HEK293 (cell line): ENCODE data around the gene ZBTB39.

Experiments
- CTCF ChIA-PET: fragments of 350-600 bp; formaldehyde crosslinking; extraction: SDS; loops from one replicate; lab custom pipeline; 2021; ENCODE audit warnings: antibody characterized with exemption; lab: Yijun Ruan, JAX
- POLR2A ChIA-PET: fragments of 300-600 bp; formaldehyde crosslinking; extraction: SDS; loops from one replicate; lab custom pipeline; 2020; ENCODE audit warnings: antibody characterized with exemption, inconsistent platforms; lab: Yijun Ruan, JAX
- H3K27ac ChIP-seq: fragments of 200-500 bp; sonication (Bioruptor generic); 2 replicates; pipeline ENCODE4 v1.5.1; 2014; ENCODE audit warnings: low read depth, low read length, control low read depth, inconsistent platforms; ENCODE audit errors: extremely low read depth
- H3K36me3 ChIP-seq, 2 experiments: fragments of 200-500 bp in 1 of 2; sonication (Bioruptor generic) in 1 of 2; 1 replicate in 1 of 2; 2 replicates in 1 of 2; pipeline ENCODE4 v1.5.1; 2014 to 2017; ENCODE audit warnings: inconsistent platforms in 2 of 2, low read length in 2 of 2; ENCODE audit not compliant: control insufficient read depth in 2 of 2, insufficient read depth in 1 of 2
- H3K4me1 ChIP-seq: fragments of 200-500 bp; sonication (Bioruptor generic); 2 replicates; pipeline ENCODE4 v1.5.1; 2014; ENCODE audit warnings: mild to moderate bottlenecking, low read length, inconsistent platforms; ENCODE audit not compliant: control insufficient read depth, insufficient read depth
- H3K4me3 ChIP-seq: 2 replicates; pipeline ENCODE4 v1.5.1; 2011; ENCODE audit warnings: low read depth, mild to moderate bottlenecking, control low read depth, low read length, moderate library complexity
- H3K9me3 ChIP-seq: fragments of 200-500 bp; sonication (Bioruptor generic); 2 replicates; pipeline ENCODE4 v1.5.1; 2014; ENCODE audit warnings: low read depth, low read length, inconsistent platforms; ENCODE audit not compliant: control insufficient read depth, insufficient read depth
- CTCF ChIP-seq: fragments of 450-650 bp; formaldehyde crosslinking; IDR thresholded peaks from 2 replicates; pipeline ENCODE4 v1.5.1; 2016; ENCODE audit warnings: missing biosample characterization, missing genetic modification characterization
- ELK4 ChIP-seq: IDR thresholded peaks from 2 replicates; pipeline ENCODE4 v1.6.1; 2011; ENCODE audit warnings: mild to moderate bottlenecking, low read depth, low read length, borderline replicate concordance
- GLI4 ChIP-seq: fragments of 450-650 bp; formaldehyde crosslinking; IDR thresholded peaks from 2 replicates; pipeline ENCODE4 v1.5.1; 2016; ENCODE audit warnings: missing biosample characterization, missing genetic modification characterization
- WT1 ChIP-seq: fragments of 450-650 bp; formaldehyde crosslinking; IDR thresholded peaks from 2 replicates; pipeline ENCODE4 v1.5.1; 2016; ENCODE audit warnings: missing biosample characterization, missing genetic modification characterization
- YY2 ChIP-seq: fragments of 450-650 bp; formaldehyde crosslinking; IDR thresholded peaks from 2 replicates; pipeline ENCODE4 v1.5.1; 2016; ENCODE audit warnings: missing biosample characterization, missing genetic modification characterization
- ZBTB1 ChIP-seq: fragments of 450-650 bp; formaldehyde crosslinking; IDR thresholded peaks from 2 replicates; pipeline ENCODE4 v1.5.1; 2016; ENCODE audit warnings: missing biosample characterization, missing genetic modification characterization
- ZBTB11 ChIP-seq: fragments of 450-650 bp; formaldehyde crosslinking; conservative IDR thresholded peaks from 2 replicates; pipeline ENCODE4 v1.5.1; 2016; ENCODE audit warnings: low read depth, missing biosample characterization, missing genetic modification characterization
- ZEB2 ChIP-seq: fragments of 450-650 bp; formaldehyde crosslinking; IDR thresholded peaks from 2 replicates; pipeline ENCODE4 v1.5.1; 2016; ENCODE audit warnings: missing biosample characterization, missing genetic modification characterization
- ZNF121 ChIP-seq: fragments of 450-650 bp; formaldehyde crosslinking; IDR thresholded peaks from 2 replicates; pipeline ENCODE4 v1.5.1; 2016; ENCODE audit warnings: missing biosample characterization, missing genetic modification characterization
- ZNF146 ChIP-seq: fragments of 450-650 bp; formaldehyde crosslinking; IDR thresholded peaks from 2 replicates; pipeline ENCODE4 v1.5.1; 2016; ENCODE audit warnings: missing biosample characterization, missing genetic modification characterization
- ZNF221 ChIP-seq: fragments of 450-650 bp; formaldehyde crosslinking; IDR thresholded peaks from 2 replicates; pipeline ENCODE4 v1.5.1; 2017; ENCODE audit warnings: missing biosample characterization, missing genetic modification characterization, borderline replicate concordance
- ZNF350 ChIP-seq: fragments of 450-650 bp; formaldehyde crosslinking; IDR thresholded peaks from 2 replicates; pipeline ENCODE4 v1.5.0; 2017; ENCODE audit warnings: missing biosample characterization, mild to moderate bottlenecking, missing genetic modification characterization
- ZNF37A ChIP-seq: fragments of 450-650 bp; IDR thresholded peaks from 2 replicates; pipeline ENCODE4 v1.5.1; 2018; ENCODE audit warnings: missing biosample characterization, missing genetic modification characterization
- ZNF423 ChIP-seq: fragments of 450-650 bp; formaldehyde crosslinking; IDR thresholded peaks from 2 replicates; pipeline ENCODE4 v1.5.1; 2016; ENCODE audit warnings: missing biosample characterization, missing genetic modification characterization
- ZNF501 ChIP-seq: fragments of 450-650 bp; formaldehyde crosslinking; IDR thresholded peaks from 2 replicates; pipeline ENCODE4 v1.5.1; 2016; ENCODE audit warnings: missing biosample characterization, missing genetic modification characterization
- ZNF530 ChIP-seq: fragments of 450-650 bp; formaldehyde crosslinking; IDR thresholded peaks from 2 replicates; pipeline ENCODE4 v1.5.1; 2016; ENCODE audit warnings: low read depth, missing biosample characterization, missing genetic modification characterization
- ZNF777 ChIP-seq: fragments of 450-650 bp; formaldehyde crosslinking; IDR thresholded peaks from 2 replicates; pipeline ENCODE4 v1.5.1; 2017; ENCODE audit warnings: missing biosample characterization, missing genetic modification characterization, borderline replicate concordance
- ZNF791 ChIP-seq: fragments of 450-650 bp; formaldehyde crosslinking; IDR thresholded peaks from 2 replicates; pipeline ENCODE4 v1.5.1; 2016; ENCODE audit warnings: missing biosample characterization, missing genetic modification characterization
- TF ChIP-seq, protein P1 (sequence below): fragments of 450-650 bp; formaldehyde crosslinking; IDR thresholded peaks from 2 replicates; pipeline ENCODE4 v1.5.1; 2016; ENCODE audit warnings: missing biosample characterization, missing genetic modification characterization, low read depth
- TF ChIP-seq, protein P2 (sequence below): fragments of 450-650 bp; formaldehyde crosslinking; IDR thresholded peaks from 2 replicates; pipeline ENCODE4 v1.5.1; 2017; ENCODE audit warnings: missing biosample characterization, missing genetic modification characterization

The ZBTB39 gene

DNA sequence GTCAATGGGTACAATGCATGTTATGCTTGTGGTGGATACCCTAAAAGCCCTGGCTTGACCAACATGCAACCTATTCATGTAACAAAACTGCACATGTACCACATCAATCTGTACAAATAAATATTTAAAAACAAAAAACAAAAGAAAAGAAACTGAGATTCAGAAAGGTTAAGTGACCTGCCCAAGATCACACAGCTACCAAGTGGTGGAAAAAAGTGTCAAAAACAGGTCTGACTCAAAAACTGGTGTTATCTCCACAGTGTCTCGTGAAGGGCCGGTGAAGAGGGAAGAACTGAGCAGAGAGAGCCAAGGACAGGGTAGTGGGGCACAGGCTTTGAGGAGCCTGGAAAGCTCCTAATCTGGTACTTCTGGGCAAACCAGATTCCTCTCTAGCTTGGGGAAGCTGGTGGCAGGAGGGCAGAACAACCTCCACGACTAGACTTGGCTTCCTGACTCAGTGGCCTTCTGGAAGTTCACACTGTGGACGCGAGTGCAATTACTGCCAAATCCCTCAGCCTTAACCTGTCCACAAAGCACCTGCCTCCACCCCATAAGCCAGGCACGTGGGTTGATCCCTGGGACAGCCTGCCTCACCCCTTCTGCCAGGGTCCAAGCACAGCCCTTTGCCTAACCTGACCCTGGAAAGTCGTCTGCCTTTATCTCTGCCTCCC is 15.6 kb downstream of the ZBTB39 start:
- ChIA-PET POLR2A (no interaction called here), CTCF (interaction anchor here (1.3 kb wide), 1 partner anchor 151 kb away, joined by 8 read pairs; no protein-coding TSS in a partner anchor)
- Histone ChIP-seq H3K4me3 (no peak overlapping the region), H3K27ac (no peak overlapping the region), H3K4me1 (no peaks in the 10 kb centered on the region), H3K9me3 (no peaks in the 10 kb centered on the region), H3K36me3 (peaks cover 0 to 8% of the 10 kb centered on the region in 2 experiments; a peak in 1 of 3 replicates)
- TF ChIP-seq ZNF791 (tag by site-specific recombination) (no peak), ZNF530 (tag by site-specific recombination) (no peak), ELK4 (no peak), CTCF (tag by site-specific recombination) (no peak), ZNF350 (no peak), ZNF121 (no peak), GLI4 (tag by site-specific recombination) (no peak), ZNF221 (no peak)
- TF ChIP-seq, protein P1, sequence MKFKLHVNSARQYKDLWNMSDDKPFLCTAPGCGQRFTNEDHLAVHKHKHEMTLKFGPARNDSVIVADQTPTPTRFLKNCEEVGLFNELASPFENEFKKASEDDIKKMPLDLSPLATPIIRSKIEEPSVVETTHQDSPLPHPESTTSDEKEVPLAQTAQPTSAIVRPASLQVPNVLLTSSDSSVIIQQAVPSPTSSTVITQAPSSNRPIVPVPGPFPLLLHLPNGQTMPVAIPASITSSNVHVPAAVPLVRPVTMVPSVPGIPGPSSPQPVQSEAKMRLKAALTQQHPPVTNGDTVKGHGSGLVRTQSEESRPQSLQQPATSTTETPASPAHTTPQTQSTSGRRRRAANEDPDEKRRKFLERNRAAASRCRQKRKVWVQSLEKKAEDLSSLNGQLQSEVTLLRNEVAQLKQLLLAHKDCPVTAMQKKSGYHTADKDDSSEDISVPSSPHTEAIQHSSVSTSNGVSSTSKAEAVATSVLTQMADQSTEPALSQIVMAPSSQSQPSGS (tag by site-specific recombination): no peak

DNA sequence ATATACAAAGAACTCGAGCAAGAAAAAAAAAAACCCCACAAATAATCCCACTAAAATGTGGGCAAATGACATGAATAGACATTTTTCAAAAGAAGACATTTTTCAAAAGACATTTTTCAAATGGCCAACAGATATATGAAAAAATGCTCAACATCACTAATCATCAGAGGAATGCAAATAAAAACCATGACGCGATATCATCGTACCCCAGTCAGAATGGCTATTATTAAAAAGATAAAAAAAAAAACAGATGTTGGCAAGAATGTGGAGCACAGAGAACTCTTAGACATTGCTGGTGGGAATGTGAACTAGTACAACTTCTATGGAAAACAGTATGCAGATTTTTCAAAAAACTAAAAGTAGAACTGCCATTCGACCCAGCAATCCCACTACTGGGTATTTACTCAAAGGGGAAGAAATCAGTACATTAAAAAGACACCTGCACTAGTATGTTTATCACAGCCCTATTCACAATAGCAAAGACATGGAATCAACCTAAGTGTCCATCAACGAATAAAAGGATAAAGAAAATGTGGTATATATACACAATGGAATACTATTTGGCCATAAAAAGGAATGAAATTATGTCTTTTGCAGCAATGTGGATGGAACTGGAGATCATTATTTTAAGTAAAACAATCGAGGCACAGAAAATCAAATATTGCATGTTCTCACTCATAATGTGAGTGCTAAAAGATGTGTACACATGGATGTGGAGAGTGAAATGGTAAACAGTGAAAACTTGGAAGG is 16.3 kb downstream of the ZBTB39 start:
- H3K27ac ChIP-seq: no peak overlapping the region
- no peaks in the 10 kb centered on the region for H3K4me1 ChIP-seq
- H3K4me3 ChIP-seq: no peak overlapping the region
- H3K36me3 ChIP-seq: peaks cover 0 to under 1% of the 10 kb centered on the region in 2 experiments; a peak in 1 of 3 replicates
- H3K9me3 ChIP-seq: no peaks in the 10 kb centered on the region
- ChIA-PET POLR2A (interaction anchor here (0.7 kb wide), 1 partner anchor 33 kb away, joined by 3 read pairs; no protein-coding TSS in a partner anchor), CTCF (interaction anchor here (1.1 to 4.9 kb wide), 3 partner anchors 13 to 227 kb away, joined by 3 to 82 read pairs (median 24); partner anchors contain the start of genes HSD17B6 and ZBTB39)
- TF ChIP-seq ZNF423 (tag by site-specific recombination) (no peak), ZNF146 (tag by site-specific recombination) (peak; percentile 65)

GRCh38 chr12:56988207-56988739 is 18.1 kb downstream of the ZBTB39 start:
- CTCF ChIA-PET: interaction anchor here (0.5 to 4.9 kb wide), 33 partner anchors 9 to 782 kb away, joined by 3 to 82 read pairs (median 4); partner anchors contain the start of genes HSD17B6, SDR9C7, STAT6 and ZBTB39
- Histone ChIP-seq H3K9me3 (no peaks in the 10 kb centered on the region), H3K4me3 (no peak overlapping the region), H3K27ac (no peak overlapping the region), H3K36me3 (no peaks in the 10 kb centered on the region), H3K4me1 (no peaks in the 10 kb centered on the region)
- POLR2A ChIA-PET: interaction anchor here (1.6 kb wide), 1 partner anchor 300 kb away, joined by 3 read pairs; the partner anchor contains the start of gene PTGES3
- TF ChIP-seq ZBTB11 (no peak), ZBTB1 (tag by site-specific recombination) (no peak), YY2 (tag by site-specific recombination) (no peak), ZNF501 (tag by site-specific recombination) (no peak), WT1 (peak; percentile 39; the same call in 1 of the 2 replicates), ZNF37A (tag by site-specific recombination) (no peak), ZEB2 (tag by site-specific recombination) (no peak), ZNF777 (no peak)
- TF ChIP-seq, protein P2, sequence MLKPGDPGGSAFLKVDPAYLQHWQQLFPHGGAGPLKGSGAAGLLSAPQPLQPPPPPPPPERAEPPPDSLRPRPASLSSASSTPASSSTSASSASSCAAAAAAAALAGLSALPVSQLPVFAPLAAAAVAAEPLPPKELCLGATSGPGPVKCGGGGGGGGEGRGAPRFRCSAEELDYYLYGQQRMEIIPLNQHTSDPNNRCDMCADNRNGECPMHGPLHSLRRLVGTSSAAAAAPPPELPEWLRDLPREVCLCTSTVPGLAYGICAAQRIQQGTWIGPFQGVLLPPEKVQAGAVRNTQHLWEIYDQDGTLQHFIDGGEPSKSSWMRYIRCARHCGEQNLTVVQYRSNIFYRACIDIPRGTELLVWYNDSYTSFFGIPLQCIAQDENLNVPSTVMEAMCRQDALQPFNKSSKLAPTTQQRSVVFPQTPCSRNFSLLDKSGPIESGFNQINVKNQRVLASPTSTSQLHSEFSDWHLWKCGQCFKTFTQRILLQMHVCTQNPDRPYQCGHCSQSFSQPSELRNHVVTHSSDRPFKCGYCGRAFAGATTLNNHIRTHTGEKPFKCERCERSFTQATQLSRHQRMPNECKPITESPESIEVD (tag by site-specific recombination): no peak
